GM18909 (cell line): ENCODE results near the gene MT1F.
A peak's percentile ranks its signal among the peaks of the same experiment; 100 is the strongest.
"Not testable (repeated sequence)": the region's sequence is repeated elsewhere in the genome, so short reads cannot be mapped to it uniquely, and the experiment has no call there.

ENCODE experiments used
- ATAC-seq: cut with Tn5 transposase; IDR thresholded peaks from one replicate; pipeline ENCODE4 v1.9.1; 2021; ENCODE audit warnings: mild to moderate bottlenecking; ENCODE audit not compliant: unreplicated experiment, poor library complexity

Gene MT1F

DNA sequence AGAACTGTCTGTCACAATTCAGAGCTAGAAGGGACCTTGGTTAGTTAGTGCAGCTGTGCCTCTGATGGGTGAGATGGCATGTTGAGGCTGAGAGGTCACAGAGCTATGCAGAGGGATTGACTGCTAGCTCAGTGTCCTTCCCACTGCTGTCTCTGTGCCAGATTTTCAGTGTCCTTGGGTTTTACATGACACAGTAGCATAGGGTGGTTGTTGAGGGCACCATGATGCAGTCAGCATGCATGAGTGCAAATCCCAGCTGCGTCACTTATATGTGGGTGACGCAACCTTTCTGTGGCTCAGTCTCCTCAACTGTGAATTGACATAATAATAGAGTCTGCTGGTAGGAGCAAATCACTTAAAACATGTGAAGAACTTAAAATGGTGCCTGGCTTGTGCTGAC is 16.6 kb upstream of the MT1F start:
- no peak for ATAC-seq

DNA sequence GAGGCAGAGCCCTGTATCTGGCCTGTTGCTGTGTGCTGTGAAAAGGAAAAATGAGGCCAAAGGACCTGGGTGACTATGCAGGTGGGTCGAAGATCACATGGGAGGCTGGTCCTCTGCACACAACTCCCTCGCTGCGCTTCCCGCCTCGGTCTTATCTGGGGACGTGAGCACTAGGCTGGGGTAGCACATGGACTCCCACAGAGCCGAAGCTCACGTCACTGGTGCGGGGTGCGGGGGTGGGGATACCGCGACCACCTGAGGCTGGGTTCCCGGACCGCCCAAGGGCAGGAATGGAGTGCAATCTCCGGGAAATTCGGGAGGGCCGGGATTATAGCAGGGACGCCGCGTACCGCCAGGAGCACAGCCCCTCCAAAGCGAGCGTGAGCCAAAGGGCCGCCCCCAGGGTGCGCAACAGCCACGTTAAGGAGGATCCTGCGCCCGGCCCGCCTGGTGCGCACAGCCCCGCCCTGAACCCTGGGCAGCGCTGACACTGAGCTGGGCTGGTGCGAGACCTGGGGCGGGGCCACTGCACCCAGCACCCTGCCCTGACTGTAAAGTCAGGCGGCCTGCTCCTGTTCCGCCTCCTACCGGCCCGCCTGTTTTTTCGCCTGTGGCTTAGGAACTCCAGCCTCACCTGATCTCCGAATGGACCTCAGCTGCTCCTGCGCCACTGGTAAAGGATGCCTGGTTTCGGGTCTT is 14.5 kb upstream of the MT1F start:
- peak; percentile 74 for ATAC-seq

DNA sequence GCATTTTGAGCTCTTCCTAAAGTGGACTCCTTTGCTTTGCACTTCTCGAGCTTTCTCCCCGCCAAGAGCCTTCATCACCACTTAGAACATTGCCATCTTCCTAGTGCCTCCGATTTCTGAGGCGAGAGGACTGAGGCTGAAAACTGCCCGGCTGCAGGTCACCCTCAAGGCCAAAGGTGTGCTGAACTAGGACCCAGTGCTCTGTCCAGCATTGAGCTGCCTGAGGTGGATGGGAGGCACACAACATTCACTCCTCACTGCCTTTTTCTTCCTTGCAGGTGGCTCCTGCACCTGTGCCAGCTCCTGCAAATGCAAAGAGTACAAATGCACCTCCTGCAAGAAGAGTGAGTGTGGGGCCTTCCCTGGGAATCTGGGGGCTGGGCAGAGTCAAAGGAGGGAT is 13.9 kb upstream of the MT1F start:
- ATAC-seq = no peak

DNA sequence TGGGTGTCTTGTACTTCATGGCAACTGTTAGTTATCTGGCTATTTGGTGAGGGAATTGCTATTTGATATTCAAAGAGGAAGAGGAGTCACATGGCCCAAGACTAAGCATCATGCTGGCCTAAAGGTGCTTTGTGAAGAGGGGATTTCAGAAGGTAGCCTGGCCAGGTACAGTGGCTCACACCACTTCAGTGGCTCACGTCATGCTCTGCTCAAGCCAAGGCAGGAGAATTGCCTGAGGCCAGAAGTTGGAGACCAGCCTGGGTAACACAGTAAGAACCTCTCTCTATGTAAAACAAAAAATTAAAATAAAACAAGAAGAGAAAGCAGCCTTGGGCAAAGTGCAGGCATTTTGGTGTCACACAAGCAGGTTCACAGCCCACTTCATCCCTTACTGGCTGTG is 12.4 kb upstream of the MT1F start:
- no peak for ATAC-seq

DNA sequence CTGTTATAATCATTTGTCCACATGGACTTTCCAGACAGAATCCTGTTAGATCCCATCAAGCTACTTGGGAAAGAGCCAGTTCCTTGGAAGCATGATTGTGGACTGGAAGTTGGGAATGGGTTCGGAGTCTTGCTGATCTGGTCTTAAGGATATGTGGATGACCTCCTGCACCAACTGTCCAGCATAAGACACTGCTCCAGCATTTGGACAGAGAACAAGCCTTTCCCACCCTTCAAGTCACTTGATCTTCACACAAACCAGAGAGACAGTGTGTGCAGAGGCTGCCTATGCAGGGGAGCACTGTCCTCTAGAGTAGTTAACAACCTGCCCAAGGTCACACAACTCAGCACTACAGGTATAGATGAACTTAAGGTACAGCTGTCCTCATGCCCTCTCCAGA is 11.9 kb upstream of the MT1F start:
- ATAC-seq = no peak

DNA sequence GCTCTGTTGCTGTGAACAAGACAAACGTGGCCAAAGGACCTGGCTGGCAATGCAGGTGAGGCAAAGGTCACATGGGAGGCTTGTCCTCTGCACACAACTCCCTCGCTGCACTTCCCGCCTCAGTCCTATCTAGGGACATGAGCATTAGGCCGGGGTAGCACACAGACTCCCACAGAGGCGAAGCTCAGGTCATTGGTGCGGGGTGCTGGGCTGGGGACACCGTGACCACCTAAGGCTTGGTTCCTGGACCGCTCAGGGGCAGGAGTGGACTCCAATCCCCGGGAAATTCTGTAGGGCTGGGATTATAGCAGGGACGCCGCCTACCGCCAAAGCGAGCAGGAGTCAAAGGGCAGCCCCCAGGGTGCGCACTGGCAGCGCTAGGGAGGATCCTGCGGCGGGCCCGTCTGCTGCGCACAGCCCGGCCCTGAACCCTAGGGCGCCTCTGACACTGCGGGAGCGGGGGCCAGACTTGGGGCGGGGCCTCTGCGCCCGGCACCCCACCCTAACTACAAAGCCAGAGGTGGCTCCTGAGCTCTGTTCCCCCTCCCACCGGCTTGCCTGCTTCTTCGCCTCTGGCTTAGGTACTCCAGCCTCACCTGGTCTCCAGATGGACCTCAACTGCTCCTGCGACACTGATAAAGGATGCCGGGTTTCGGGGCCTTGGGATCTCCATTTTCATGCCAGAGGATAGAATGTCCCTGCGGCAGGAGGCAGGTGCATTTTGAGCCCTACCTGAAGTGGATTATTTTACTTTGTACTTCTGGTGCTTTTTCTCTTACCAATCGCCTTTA is 9.9 kb upstream of the MT1F start:
- ATAC-seq = no peak

DNA sequence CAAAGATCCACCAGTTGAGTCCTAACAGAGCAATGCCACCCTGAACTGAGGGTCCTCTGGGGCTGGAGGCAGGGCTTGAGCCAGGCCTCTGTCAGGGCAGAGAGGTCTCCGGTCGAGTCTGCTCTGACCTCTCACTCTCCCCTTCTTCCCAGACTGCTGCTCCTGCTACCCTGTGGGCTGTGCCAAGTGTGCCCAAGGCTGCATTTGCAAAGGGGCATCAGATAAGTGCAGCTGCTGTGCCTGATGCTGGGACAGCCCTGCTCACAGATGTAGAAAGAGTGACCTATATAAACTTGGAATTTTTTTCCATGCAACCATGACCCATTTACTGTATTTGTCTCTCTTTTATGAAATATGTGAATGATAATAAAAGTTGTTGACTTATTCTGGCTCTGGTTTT is 8.5 kb upstream of the MT1F start:
- no peak for ATAC-seq

DNA sequence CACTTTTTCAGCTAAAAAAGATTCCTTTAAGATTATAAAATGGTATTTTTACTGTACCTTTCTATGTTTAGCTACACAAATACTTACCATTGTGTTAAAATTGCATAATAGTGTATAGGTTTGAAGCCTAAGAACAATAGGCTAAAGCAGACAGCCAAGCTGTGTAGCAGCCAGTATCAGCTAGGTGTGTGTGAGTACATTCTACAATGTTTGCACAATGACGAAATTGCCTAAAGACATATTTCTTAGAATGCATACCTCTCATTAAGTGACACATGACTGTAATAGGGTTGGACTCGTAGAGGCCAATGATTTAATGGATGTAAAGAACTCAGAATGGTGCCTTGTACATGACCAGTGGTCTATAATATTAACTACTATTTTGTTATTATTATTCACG is 7.9 kb upstream of the MT1F start:
- ATAC-seq = no peak

DNA sequence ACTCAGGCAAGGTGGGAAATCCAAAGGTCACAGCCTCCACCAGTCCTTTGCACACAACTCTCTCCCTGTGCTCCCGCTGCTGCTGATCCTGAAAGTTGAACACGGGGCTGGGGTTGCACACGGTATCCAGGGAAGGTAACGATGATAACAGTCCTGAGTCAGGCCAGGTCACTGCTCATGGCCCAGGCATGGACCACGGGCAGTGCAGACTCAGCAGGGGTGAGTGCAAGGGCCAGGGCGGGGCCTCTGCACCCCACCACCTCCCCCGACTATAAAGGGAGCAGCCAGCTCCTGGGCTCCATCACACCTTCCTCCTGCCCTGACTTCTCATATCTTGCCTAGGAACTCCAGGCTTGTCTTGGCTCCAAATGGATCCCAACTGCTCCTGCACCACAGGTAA is 6.2 kb upstream of the MT1F start, which contains the start of gene MT1B:
TSS of gene MT1B (plus strand) at position 301 of the 400 bp plus-strand sequence. CDS start at position 369, 68 bp downstream.
- ATAC-seq = no peak

DNA sequence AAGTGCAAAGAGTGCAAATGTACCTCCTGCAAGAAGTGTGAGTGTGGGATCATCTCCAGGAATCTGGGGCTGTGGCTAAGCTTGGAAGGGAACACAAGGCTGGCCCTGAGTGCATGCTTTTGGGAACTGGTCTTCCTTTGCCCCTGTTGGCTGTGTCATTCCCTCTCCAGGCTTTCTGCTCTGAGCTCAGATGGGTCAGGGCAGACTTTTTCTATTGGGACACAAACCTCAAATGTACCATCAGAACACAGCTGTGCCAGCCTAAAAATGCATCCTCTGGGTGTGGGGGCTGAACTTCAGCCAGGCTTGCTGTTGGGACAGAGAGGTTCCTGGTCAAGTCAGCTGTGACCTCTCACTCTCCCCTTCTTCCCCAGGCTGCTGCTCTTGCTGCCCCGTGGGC is 5.2 kb upstream of the MT1F start:
- no peak for ATAC-seq

DNA sequence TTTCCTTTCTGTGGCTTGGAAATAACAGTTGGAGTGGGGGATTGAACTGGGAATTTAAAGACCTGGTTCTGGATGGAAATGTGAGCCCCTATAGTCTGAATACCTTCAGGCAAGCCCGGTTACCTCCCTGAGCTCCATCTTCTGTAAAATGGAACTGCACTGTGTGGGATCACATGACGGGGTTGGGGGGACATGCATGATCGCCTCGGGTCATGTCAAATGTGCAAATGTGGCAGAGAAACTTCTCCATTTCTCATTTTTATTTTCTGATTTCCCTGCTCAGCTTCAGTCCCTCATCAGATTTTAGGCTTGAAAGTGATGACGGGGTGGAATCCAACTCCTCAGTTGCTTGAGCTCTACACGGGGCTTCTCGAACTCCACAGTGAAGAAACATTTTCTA is 4.5 kb upstream of the MT1F start:
- no peak for ATAC-seq

DNA sequence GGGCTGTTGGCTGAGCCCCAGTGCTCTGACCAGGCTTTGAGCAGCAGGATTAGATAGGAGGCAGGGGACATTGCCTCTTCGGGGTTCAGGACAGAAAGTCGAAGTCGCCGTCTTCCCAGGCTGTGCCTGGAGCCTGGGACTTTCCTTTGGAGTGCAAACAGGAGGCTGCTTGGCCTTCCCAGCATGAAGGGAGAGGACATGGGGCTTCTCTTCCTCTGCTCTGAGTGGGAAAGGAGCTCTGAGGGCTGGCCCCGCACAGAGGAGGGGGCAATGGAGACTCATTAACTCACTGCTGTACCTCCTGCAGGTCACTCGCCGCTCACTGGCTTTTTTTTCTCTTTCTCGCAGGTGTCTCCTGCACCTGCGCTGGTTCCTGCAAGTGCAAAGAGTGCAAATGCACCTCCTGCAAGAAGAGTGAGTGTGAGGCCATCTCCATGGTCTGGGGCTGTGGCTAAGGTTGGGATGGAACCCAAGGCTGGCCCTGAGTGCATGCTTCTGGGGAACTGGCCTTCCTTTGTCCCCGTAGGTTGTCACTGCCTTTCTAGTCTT is 642 bp downstream of the MT1F start:
- no peak for ATAC-seq

DNA sequence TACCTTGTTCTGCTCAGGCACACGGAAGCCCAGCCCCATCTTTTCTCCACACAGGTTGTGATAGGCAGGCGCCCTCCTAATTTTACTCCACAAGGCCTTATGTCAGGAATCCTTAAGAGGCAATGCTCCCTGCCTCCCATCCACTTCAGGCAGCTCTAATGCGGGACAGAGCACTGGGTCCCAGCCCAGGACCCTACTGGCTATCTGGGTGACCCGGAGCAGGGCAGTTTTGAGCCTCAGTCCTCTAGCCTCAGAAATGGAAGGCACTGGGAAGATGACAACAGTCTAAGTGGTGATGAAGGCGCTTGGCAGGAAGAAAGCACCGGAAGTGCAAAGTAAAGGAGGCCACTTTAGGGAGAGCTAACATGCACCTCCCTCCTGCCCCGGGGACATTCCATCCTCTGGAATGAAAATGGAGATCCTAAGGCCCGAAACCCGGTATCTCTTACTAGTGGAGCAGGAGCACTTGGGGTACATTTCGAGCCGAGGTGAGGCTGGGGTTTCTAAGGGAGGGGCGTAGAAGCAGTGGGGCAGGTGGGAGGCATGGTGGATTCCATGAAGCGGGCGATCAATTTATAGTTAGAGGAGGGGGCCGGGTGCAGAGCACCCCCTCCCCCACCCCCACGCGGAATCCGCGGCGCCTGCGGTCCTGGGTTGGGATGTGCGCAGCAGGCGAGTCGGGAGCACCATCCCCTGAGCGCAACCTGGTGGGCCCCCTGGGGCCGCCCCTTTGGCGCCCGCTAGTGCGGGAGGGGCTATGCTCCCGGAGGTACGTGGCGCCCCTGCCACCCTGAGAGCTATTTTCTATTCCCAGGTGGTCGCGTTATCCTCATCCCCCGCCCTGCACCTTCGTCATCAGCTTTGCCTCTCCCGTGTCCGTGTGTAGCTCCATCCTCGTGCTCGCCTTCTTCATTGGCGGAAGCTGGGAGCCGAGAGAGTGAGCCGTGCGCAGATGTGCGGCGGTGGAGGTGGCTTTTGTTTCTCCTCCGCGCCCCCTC is 4.9 kb downstream of the MT1F start:
- ATAC-seq = no peak

DNA sequence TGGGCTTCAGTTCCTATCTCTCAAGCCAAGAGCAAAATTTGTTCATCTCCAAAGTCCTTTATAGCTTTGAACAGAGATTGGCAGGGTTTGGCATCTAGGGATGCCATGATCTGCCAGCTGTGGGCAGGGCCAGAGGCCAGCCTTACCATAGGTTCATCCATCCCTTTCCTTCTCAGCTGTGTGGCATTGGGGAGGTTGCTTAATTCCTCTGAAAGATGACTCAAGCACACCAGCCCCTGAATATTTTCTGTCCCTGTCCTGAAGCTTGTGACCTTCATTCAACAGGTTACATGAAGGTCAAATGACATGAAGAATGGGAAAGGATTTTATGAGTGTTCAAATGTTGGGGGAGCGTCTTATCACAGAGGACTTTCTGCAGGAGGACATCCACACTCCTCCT is 6.7 kb downstream of the MT1F start:
- ATAC-seq = no peak

DNA sequence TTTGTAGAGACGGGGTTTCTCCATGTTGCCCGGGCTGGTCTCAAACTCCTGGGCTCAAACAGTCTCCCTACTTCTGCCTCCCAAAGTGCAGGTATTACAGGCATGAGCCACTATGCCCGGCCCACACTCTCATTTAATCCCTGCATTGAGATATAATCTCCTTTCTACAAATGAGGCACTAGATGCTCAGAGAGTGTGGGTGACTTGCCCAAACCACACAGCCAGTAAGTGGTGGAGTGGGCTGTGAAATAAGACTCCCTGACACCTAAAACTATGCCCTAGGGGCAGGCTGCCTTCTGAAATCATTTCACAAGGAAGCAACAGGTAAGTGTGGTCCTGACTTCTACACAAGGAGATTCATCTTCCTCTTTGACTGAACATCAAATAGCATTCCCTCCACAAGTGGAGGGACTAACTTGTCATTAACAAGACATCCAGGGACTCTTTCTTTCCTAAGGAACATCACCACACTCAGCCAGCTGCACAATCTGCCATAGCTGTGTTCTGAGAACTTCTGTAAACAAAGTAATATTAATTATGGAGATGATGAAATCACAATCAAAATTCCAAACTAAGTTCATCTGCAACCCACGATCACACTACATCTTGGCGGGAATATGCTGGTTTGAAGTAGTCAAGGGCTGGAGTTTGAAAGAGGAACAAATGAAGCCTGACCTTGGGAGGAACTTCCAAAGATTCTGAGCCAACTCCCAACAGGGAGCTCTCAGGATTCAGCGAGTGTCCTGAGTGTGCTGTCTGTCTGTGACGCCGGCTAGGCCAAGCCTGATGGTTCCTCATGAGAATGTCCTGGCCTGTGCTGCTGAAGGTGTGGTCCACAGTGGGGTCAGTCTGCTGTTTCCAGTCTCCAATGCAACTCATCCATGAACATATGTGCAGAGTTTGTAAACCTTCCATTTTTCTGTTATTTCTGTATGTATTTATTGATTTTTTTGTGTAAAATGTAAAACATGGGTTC is 7.8 kb downstream of the MT1F start:
- not testable (repeated sequence) for ATAC-seq

DNA sequence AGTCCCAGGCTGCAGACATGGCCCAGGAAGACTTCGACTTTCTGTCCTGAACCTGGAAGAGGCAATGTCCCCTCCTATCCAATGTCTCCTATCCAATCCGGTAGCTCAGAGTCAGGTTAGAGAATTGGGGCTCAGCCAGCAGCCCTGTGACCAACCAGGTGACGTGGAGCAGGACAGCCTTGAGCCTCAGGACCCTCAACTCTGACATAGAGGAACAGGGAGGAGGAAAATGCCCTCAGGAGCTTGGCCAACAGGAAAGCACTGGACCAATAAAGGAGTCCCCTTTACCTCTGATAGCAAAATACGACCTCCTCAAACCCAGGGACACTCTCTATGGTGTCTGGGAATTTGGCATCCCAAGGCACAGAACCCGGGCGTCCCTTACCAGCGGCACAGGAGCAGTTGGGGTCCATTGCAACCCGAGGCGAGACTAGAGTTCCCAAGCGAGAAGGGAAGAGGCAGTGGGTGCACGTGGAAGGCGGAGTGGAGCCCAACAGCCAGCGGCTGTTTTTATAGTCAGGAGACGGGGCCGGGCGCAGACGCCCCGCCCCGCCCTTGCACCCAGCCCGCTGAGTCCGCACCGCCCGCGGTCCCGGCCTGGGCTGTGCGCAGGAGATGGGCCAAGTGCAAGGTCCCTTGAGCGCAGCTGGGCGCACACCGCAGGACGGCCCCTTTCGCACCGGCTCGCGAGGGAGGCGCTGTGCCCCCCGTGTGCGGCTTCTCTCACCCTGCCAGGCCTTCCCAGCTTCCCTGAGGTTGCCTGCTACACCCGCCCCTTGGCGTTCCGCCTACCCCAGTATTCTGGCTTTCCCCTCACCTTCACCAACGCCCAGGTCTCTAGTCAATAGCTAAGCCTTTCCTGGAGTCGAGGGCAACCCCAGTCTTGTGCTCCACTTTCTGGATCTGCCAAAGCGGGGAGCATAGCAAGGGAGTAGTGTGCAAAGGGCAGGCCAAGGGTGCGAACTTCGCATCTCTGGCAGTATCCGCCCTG is 10.1 kb downstream of the MT1F start, which contains the start of gene MT1G:
TSS of gene MT1G (minus strand) at position 485 of the 991 bp plus-strand sequence. CDS start at position 413, 72 bp downstream.
- no peak for ATAC-seq

DNA sequence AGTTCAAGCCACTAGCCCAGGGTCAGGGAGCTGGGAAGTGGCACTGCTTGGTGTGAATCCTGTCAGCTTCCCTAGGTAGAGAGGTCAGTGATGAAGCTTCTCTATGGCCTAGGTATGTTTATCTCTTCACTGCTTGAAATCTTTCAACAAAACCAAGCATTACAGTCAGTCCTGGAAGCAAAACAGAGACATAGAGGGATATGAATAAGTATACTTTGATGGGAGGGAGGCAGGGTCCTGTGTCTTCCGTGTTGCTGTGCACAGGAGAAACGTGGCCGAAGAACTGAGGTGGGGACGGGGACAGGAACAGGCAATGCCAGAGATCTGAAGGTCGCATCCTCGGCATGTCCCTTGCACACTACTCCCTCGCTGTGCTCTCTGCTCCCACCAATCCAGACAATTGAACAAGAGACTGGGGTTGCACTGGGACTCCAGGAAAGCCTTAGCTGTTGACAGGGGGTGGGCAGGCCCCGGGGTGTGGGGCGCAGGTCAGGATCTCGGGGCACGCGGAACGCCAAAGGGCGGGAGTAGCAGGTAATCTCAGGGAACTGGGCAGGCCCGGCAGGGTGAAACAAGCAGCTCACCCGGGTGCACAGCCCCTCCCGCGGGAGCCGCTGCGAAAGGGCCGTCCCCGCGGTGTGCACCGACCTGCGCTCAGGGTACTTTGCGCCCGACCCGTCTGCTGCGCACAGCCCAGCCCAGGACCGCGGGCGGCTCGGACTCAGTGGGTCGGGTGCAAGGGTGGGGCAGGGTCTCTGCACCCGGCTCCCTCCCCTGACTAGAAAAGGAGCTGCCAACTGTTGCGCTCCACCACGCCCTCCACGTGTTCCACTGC is 11.5 kb downstream of the MT1F start, which contains the start of gene MT1H:
TSS of gene MT1H (plus strand) at position 810 of the 835 bp plus-strand sequence. CDS start 71 bp downstream, outside the sequence.
- ATAC-seq = no peak
